ENCODE results near the gene MAP1B. TPM values are rescaled to one million over a fixed set of nuclear protein-coding genes. Genes with fewer than 3 reads are reported as not detected.

MAP1B gene
- total and polyA plus RNA-seq, 10 of the 15 experiments (the other 5 are each of a cell fraction or from before 2014, with no cell fraction given) = 0.02 to 0.81 (median 0.06) TPM; not detected in 1

DNA sequence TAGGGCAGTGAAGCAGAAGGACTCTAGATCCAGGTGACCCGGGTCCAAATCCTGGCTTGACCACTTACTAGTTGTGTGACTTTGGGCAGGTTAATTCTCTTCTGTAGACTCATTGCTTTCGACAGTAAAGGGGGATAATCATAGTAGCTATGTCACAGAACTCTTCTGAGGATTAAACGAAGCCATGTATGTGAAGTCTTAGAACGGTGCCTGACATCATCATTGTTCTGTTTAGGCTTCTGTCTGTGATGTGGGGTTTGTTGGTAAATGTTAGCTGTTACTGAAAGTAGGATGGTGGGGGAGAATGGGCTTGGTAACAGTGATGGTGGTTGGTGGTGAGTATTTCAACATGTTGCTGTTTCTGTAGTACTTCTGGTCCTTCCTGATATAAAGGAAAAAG, 73.7 kb downstream of the MAP1B start:
- Histone ChIP-seq H3K4me3 (no peak overlapping the region), H3K9me3 (replicated peaks; ENCODE audit: control insufficient read depth, insufficient read depth, low read length) (no peaks in the 10 kb centered on the region), H3K27ac (ENCODE audit: control insufficient read depth, insufficient read depth) (no peak overlapping the region), H3K36me3 (ENCODE audit: control insufficient read depth in 2 of 2, insufficient read depth in 2 of 2, low read length in 1 of 2) (no peaks in the 10 kb centered on the region), H3K4me2 (ENCODE audit: control insufficient read depth, insufficient read depth) (no peak overlapping the region), H3K4me1 (ENCODE audit: control insufficient read depth, insufficient read depth, low read length) (no peaks in the 10 kb centered on the region), H2AFZ (ENCODE audit: control insufficient read depth, low read depth, low read length) (no peak overlapping the region), H3K27me3 (replicated peaks in 1 of 2; ENCODE audit: control insufficient read depth in 2 of 2, insufficient read depth in 2 of 2, low read length in 1 of 2) (peaks cover 2 to 5% of the 10 kb centered on the region in 2 experiments; a peak in 3 of 4 replicates), H4K20me1 (ENCODE audit: control insufficient read depth, insufficient read depth) (no peaks in the 10 kb centered on the region), H3K79me2 (ENCODE audit: control insufficient read depth, insufficient read depth, low read length) (no peaks in the 10 kb centered on the region), H3K9ac (ENCODE audit: control insufficient read depth, insufficient read depth, low read length) (no peak overlapping the region)
- intact Hi-C loops (cut with micrococcal nuclease; ENCODE audit: unreplicated experiment) (no loop called here), in situ Hi-C loops (cut with MboI) (no loop called here)
- TF ChIP-seq SUPT20H (IDR thresholded peaks at IDR 0.05; ENCODE audit: borderline replicate concordance, control insufficient read depth, low read depth, low read length) = no peak
- TF ChIP-seq, protein P1, sequence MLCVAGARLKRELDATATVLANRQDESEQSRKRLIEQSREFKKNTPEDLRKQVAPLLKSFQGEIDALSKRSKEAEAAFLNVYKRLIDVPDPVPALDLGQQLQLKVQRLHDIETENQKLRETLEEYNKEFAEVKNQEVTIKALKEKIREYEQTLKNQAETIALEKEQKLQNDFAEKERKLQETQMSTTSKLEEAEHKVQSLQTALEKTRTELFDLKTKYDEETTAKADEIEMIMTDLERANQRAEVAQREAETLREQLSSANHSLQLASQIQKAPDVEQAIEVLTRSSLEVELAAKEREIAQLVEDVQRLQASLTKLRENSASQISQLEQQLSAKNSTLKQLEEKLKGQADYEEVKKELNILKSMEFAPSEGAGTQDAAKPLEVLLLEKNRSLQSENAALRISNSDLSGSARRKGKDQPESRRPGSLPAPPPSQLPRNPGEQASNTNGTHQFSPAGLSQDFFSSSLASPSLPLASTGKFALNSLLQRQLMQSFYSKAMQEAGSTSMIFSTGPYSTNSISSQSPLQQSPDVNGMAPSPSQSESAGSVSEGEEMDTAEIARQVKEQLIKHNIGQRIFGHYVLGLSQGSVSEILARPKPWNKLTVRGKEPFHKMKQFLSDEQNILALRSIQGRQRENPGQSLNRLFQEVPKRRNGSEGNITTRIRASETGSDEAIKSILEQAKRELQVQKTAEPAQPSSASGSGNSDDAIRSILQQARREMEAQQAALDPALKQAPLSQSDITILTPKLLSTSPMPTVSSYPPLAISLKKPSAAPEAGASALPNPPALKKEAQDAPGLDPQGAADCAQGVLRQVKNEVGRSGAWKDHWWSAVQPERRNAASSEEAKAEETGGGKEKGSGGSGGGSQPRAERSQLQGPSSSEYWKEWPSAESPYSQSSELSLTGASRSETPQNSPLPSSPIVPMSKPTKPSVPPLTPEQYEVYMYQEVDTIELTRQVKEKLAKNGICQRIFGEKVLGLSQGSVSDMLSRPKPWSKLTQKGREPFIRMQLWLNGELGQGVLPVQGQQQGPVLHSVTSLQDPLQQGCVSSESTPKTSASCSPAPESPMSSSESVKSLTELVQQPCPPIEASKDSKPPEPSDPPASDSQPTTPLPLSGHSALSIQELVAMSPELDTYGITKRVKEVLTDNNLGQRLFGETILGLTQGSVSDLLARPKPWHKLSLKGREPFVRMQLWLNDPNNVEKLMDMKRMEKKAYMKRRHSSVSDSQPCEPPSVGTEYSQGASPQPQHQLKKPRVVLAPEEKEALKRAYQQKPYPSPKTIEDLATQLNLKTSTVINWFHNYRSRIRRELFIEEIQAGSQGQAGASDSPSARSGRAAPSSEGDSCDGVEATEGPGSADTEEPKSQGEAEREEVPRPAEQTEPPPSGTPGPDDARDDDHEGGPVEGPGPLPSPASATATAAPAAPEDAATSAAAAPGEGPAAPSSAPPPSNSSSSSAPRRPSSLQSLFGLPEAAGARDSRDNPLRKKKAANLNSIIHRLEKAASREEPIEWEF (IDR thresholded peaks at IDR 0.05; ENCODE audit: insufficient replicate concordance, low read depth, low read length) = no peak
- TF ChIP-seq ZBED1 (IDR thresholded peaks at IDR 0.05; ENCODE audit: borderline replicate concordance) = no peak
- TF ChIP-seq STAT3 (IDR thresholded peaks at IDR 0.05; ENCODE audit: low read depth, low read length) = no peak
- TF ChIP-seq TAF1 (IDR thresholded peaks at IDR 0.05; ENCODE audit: borderline replicate concordance, low read depth, low read length) = no peak
- no peak for TF ChIP-seq ZNF384 (IDR thresholded peaks at IDR 0.05; ENCODE audit: borderline replicate concordance, low read depth, low read length)
- TF ChIP-seq ZNF274 (IDR thresholded peaks at IDR 0.05; ENCODE audit: insufficient read depth, insufficient read length) = no peak
- TF ChIP-seq YY1 (IDR thresholded peaks at IDR 0.05; ENCODE audit: low read depth, low read length) = no peak
- no peak for TF ChIP-seq MEF2B (IDR thresholded peaks at IDR 0.05; ENCODE audit: partially characterized antibody, poor library complexity, severe bottlenecking)
- TF ChIP-seq SIN3A (IDR thresholded peaks at IDR 0.05; ENCODE audit: low read depth, low read length) = no peak
- no peak for TF ChIP-seq IKZF1 (conservative IDR thresholded peaks at IDR 0.05)
- TF ChIP-seq JUNB (IDR thresholded peaks at IDR 0.05) = no peak
- TF ChIP-seq TCF3 (IDR thresholded peaks at IDR 0.05; ENCODE audit: borderline replicate concordance, insufficient read depth, low read depth, low read length) = no peak
- no peak for TF ChIP-seq RUNX3 (IDR thresholded peaks at IDR 0.05; ENCODE audit: low read length)
- ChIA-PET RAD21 (ENCODE audit: unreplicated experiment) (no interaction called here), POLR2A (no interaction called here), CTCF (interaction anchor here (1.4 kb wide), 1 partner anchor 162 kb away, joined by 3 read pairs; no protein-coding TSS in a partner anchor), SMC1A (ENCODE audit: uncharacterized antibody, unreplicated experiment) (interaction anchor here (1.3 kb wide), 1 partner anchor 9 kb away, joined by 4 read pairs; no protein-coding TSS in a partner anchor)
- ATAC-seq (no peak), FAIRE-seq (no peak), DNase-seq (ENCODE audit: low read depth, low spot score) (no peak)
- WGBS (ENCODE audit: insufficient coverage, insufficient replicate concordance, low lambda C conversion rate, missing lambda C conversion rate) = 51% methylated on average over 4 of the region's 4 CpGs
- no TSS peak for BruUV-seq (replicated peaks)

Data from GM12878 (cell line).